Activated CD4-positive, alpha-beta T cell treated with anti-CD3 and anti-CD28 coated beads, Interleukin-2, amount 50 U/mL, for 24 hours (primary cell): ENCODE data around the gene AKR1C2.
"Not testable (repeated sequence)": the region's sequence is repeated elsewhere in the genome, so short reads cannot be mapped to it uniquely, and the experiment has no call there.

Experiments used
- DNase-seq, 2 donors: peaks; one replicate each; pipeline ENCODE4 v3.0.0-alpha.2; 2020; ENCODE audit warnings: low read depth in 1 of 2, low spot score in 1 of 2

The AKR1C2 gene

DNA sequence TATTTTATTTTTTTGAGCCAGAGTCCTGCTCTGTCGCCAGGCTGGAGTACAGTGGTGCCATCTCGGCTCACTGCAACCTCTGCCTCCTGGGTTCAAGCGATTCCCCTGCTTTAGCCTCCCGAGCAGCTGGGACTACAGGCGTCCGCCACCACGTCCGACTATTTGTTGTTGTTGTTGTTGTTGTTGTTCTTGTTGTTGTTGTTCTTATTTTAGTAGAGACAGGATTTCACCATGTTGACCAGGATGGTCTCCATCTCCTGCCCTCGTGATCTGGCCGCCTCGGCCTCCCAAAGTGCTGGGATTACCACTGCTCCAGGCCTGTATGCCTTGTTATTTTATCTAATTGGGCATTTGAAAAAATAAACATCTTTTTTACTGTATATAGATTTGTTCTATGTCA lies 42.1 kb downstream of the AKR1C2 start:
- not testable (repeated sequence) for DNase-seq

DNA sequence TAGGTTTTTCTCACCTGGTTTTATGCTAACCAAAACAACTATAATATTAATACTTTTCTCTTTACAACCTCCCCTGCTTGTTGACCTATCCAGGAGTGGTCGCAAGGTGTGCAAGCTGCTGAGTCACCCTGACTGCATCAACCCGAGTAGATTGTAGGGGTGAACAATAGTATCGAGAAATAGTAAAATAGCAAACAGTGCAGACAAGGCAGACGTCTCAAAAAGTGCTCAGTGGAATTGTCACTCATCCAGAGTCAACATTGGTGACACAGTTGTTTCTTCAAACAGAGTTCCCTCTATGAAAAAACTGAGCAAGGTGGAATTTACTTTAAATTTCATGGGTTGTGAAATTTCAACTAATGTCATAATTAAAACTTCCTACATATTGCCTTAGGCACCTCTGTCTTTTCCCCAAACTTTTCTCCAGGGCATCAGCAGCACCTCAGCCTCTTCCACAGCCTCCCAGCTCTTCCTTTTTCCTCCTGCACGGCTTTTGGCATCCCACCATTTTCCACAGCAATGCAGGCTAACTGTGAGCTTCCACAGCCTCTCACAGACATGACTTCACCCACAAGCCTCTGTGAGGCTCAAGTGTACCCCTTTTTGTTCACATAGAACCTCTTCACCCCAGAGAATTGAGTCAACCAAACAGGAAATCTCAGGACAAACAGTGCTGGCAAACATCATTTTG lies 46.6 kb downstream of the AKR1C2 start:
- not testable (repeated sequence) for DNase-seq

DNA sequence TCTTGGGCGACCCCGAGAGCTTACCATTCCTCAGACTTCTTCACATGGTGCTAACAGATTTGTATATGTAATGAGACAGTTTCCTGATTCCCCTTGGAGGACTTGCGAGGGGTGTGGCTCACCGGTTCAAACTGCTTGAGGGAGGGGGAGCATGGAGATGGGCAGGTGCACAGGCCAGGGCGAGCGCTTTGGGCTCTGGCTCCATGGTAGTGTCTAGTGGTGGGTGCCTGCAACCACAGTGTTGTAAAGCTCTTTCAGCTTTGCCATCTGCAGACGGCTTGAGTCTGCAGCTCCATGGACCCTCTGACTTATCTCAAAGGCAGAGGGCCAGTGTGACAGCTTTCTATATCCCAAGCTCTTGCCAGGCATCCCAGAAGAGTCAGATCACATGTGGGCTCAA lies 47.6 kb downstream of the AKR1C2 start:
- not testable (repeated sequence) for DNase-seq

DNA sequence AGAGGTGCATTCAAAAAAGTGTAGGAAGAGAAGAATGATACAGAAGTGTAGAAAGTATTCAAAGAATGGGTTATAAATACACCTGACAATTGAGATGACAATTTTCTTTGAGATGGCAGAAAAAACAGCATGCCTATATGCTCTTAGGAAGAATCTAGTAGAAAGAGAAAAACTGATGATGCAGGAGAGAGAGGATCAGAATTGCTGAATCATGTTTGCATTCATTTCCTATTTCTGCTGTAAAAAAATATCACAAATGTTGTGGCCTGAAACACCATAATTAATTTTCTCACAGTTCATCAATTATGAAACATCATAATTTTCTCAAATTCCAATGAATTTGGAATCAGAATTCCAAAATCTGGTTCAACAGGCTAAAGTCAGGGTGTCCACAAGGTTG lies 50.3 kb downstream of the AKR1C2 start:
- no peak for DNase-seq

DNA sequence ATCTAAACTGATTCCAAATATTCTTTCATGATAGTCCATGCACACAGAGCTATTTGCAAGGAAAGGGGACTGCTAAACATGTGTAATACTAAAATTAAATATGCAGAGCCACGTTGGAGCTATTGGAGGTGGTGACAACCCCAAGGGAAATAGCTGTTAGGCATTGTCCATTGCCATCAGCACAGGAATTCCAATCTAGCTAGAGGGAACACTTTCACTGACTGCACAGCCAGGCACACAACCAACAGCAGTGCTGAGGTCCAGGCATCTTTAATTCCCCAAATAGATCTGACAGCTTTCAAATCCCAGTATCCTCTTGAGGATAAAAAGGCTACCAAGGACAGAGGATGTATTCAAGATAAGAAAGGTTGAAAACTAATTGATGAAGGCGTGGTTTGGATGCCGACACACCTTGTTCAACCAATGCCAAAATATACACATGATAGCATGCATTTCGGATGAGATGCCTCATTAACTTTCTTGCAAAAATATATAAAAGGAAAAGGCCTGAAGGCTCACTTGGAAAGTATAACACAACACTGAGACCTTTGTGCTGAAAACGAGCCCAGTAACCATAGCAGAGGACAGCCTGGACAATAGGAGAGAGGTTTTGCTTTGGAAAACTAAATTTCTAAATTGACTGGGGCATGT lies 52.0 kb downstream of the AKR1C2 start:
- DNase-seq: not testable (repeated sequence)

DNA sequence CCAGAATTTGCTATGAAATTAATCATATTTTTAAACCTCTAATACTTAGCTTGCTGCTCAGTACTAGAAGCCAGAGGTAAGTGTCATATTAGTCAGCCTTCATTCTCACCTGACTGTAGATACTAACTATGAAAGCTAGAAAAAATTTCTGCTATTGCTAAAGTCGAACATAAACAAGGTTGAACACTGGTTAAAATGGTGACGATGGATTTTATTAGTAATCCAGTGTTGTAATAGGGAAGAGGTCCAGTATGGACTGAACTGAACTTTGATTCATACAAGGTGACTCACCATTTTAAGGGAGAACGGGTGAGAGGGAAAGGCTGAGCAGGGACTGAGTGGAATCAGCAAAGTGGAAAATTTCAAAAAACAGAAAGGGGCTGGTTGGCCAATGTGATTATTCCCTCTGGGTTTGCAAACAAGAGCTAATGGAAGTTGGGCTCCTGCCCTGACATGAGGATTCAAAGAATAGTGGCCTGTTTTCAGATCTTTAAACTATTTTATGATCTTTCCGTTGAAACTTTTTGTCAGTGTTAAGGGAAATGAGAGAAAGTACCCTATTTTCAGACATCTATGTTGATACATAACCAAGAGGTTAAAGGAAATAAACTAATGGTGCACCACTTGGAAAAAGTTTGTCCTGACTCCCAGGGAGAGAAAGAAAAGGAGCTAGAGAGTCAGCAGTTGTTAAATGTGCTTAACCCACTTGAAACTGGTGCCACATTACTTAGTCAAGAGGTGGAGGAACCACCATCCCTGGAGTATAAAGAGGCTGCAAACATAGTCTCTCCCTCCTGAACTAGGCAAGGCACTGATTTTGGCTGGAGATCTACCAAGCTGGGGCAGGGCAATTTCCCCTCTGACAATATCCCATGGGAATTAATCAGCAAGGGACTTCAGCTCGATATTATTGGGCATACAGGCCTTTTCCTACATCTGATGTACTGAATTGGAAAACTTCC lies 55.7 kb downstream of the AKR1C2 start:
- DNase-seq: no peak

DNA sequence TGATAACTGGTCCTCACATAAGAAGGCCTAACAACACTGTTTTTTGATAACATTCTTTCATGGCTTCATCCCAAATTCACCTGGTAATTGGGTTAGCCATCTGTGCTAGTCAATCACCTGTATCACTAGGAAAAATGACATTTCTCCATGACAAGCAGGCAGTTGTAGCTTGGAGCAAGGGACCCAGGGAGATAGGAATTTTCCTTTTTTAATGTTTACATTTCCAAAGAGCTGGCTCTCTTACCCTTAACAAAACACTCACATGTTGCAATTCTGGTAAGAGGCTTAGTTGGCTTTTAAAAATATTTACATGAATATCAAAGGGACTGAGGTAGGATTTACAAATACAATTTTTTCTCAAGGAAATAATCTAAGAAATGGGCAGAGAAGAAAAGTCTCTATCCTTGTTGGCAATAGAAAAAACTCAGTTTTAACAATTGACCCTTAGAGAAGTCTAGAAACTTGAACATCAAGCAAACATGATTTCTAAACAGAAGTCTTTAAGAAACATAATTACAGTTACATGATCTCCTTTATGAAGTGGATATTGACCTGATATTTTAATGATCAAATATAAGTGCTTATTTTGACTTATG lies 56.5 kb downstream of the AKR1C2 start:
- DNase-seq: no peak

DNA sequence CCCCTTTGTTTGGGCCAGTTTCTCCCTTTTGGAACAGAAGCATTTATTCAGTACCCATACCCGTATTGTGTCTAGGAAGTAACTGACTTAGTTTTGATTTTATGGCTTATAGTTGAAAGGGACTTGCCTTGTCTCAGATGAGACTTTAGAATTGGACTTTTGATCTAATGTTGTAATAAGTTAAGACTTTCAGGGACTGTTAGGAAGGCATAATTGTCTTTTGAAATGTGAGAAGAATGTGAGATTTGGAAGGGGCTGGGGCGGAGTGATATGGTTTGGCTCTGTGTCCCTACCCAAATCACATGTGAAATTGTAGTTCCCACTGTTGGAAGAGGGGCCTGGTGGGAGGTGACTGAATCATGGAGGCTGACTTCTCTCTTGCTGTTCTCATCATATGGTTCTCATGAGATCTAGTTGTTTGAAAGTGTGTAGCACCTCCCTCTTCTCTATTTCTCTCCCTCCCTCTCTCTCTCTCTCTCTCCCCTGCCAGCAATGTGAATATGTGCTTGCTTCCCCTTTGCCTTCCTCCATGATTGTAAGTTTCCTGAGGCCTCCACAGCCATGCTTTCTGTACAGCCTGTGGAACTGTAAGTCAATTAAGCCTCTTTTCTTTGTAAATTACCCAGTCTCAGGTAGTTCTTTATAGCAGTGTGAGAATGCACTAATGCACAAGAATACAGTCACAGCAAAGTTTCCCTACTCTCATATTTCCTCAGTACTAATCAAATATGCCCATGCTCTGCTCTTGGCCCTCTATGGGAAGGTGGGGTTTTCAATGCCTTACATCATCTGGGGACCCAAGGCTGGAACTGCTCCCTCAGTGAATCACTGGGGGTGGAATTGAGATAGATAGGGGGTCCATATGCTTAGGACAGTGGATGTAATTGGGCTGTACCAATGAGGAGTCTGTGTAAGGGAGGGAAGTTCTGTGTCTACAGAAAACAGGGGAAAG lies 57.6 kb downstream of the AKR1C2 start:
- DNase-seq: no peak

DNA sequence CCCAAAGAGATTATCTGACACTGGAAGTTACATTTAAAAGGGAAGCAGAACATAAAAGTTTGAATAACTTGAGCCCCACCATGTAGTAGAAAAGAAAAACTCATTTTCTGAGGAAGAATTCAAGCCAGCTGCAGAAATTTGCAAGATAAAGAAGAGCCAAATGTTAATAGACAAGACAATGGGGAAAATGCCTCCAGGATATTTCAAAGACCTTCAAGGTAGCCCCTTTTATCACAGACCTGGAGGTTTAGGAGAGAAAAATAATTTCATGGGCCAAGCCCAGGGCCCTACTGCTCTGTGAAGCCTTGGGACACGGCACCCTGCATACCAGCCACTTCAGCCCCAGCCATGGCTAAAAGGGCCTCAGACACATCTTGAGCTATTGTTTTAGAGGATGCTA lies 58.8 kb downstream of the AKR1C2 start:
- no peak for DNase-seq

DNA sequence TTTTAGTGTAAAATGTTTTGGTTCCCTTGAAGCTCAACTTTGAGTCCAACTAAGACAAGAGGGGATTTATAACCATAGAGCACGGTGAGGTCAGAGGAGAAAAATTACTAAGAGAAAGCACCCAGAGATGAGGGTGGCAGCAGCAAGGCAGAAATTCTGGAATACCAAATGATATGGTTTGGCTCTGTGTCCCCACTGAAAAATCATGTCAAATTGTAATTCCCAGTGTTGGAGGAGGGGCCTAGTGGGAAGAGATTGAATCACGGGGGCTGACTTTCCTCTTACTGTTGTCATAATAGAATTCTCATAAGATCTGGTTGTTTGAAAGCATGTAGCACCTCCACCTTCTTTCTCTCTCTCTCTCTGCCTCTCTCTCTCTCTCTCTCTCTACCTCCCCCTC lies 59.8 kb downstream of the AKR1C2 start:
- DNase-seq: no peak

DNA sequence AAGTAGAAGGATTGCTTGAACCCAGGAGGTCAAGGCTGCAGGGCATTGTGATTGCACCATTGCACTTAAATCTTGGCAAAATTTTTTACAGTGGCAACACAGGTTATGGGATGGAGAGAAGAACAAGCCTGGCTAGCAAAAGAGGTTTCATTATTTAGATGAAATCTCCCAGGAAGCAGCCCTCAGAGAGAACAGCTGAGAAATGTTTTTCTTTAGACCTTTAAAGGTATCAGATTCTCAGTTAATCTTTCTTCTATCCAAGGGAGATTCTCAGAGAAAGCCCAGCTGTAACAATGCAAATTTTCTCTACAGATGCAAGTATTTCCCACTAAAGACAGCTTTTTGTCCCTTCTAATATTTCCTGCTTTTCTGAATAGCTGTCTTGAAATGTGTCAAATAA lies 60.2 kb downstream of the AKR1C2 start:
- DNase-seq: not testable (repeated sequence)

DNA sequence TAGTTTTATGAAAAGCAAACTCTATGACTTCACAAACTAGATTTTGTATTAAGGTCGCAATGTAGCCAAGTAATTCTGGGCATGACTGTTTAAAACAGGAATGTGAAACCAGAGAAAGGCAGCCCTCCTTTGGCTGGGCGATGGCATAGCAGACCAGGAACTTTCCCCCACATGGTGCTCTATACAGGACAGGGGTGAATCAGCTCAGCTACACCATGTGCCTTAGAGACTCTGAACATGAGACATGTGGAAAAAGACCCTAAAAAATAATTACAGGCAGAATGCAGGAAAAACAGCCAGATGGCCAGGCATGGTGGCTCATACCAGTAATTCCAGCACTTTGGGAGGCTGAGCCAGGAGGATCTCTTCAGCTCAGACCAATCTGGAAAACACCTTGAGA lies 60.7 kb downstream of the AKR1C2 start:
- not testable (repeated sequence) for DNase-seq

DNA sequence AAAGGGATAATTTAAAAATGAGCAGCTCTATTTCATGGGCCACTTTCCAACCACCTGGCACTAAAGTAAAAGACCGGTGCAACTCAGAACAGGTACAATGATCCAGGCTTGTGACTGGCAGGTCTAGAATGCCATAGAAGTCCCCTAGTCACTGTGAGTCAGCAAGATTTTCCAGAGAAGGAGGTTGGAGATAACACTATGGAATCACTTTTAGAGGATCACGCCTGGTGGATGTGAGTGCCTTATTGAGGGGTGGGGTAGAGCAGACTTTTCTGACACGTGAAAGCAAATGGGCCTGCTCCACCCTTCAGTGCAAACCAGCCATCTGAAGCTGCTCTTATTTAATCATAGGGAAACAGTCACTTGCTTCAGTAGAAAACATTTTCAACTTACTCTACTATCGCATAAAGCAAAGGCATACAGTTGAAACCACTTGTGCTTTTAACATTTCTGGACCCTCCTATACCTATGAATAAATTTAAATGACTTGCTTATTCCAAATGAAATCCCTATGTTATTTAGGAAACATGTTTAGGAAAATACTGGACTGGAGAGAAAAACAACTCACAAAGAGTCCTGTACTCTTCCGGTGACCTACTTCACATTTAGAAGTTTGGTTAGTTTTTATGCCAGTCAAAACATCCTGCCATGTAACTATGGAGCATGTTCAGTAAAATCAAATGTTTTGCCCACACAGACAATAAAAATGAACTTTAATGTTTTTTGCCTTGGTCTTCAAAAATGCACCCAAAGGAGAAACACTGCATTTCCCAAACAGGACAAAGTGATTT lies 61.9 kb downstream of the AKR1C2 start:
- DNase-seq: no peak

DNA sequence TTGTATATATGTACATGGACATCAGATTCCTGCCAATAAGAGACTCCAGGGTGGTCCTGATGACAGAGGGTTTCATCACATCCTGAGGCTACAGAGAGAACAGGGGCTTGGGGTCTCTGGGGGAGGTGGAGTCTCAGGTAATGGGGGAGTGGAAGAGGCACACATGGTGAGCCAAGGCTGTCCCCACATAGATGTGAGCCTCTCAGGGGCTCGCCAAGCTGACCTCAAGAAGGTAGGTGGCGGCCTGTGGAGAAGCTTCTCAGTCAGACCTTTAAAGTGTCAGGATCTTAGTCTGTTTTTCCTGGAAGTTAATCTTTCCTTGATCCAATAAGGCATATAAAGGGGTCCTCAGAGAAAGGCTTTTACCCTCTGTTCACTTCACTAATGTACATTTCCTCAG lies 62.7 kb downstream of the AKR1C2 start:
- not testable (repeated sequence) for DNase-seq

DNA sequence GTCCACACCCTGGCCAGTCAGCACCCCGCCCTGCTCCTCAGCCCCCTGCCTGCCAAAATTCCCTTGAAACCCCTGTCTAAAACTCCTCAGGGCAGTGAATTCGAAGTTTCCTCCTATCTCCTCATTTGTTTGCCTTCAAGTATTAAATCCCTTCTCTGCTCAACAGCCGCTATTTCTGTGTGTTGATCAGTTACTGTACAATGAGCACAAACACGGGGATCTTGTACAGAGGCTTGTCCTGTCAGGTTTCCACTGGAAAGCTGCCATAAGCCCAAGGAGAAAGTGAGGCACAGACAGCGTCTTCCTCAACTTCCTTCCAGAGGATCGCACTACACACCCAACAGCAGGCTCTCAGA lies 63.6 kb downstream of the AKR1C2 start:
- not testable (repeated sequence) for DNase-seq

DNA sequence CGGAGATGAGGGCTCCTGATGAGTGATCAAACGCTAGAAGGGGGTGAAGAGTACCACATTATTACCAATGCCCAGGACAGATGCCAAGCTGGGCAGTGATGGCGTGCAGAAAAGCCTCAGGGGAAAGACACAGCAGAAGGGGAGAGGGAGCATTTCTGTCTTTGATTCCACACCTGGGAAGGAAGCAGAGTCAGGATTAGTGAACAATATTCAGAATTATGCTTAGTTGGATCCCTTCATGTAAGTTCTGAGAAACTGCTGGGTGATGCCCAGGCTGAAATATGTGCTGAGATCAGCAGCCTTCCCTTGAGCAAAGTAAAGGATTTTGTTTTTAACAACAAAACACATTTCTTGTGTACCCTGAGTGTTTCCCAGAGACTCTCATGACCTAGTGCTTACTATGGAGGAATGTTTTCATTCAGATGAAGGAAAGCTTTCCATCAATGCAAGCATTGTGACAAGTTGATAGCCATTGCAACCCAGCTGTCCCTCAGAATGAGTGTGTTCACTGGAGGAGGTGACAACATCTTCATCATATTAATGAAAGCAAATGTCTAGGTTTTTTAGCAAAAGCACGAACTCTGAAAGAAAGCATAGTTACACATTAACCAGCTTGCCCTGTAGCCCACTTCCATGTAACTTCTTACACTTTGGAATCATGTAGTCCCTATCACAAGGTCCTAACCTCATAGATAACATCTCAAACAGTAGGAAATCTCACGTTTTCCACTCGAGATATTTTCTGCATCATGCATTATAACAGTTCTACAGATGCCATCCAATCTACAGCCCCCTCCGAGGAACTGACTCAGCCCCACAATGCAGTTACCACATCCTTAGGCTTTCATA lies 64.2 kb downstream of the AKR1C2 start:
- no peak for DNase-seq
